Bronchial epithelial cell (primary cell): ENCODE data around the gene CFDP1. TPM values are rescaled to one million over a fixed set of nuclear protein-coding genes. Genes with fewer than 3 reads are reported as not detected.
"Not testable (repeated sequence)": the region's sequence is repeated elsewhere in the genome, so short reads cannot be mapped to it uniquely, and the experiment has no call there.

Source experiments
- DNase-seq: peaks from one replicate; pipeline ENCODE4 v3.0.0-alpha.2; 2010; ENCODE audit warnings: low read depth
- FAIRE-seq: peaks from 2 replicates; lab custom pipeline; 2011; peaks lifted over from hg19 to GRCh38; lab: Jason Lieb, UNC
- H3K27me3 ChIP-seq: 2 replicates; pipeline ENCODE4 v1.5.1; 2011; ENCODE audit warnings: low read length; ENCODE audit not compliant: control insufficient read depth, insufficient read depth
- H3K36me3 ChIP-seq: 2 replicates; pipeline ENCODE4 v1.5.1; 2011; ENCODE audit warnings: low read length; ENCODE audit not compliant: control insufficient read depth, insufficient read depth
- H3K4me3 ChIP-seq: 2 replicates; pipeline ENCODE4 v1.5.1; 2011; ENCODE audit warnings: mild to moderate bottlenecking, low read depth, low read length, control low read depth
- total RNA-seq: library from RNA; depleted of rRNA; stranded (reverse); fragments of >200 nt; gene quantifications from 2 replicates; pipeline ENCODE4 v1.2.1, GENCODE V29; 2014
- TF ChIP-seq, protein P1 (sequence below): IDR thresholded peaks from 2 replicates; pipeline ENCODE4 v1.5.1; 2011; ENCODE audit warnings: mild to moderate bottlenecking, moderate library complexity, low read length, control low read depth, inconsistent platforms; ENCODE audit not compliant: insufficient read depth, severe bottlenecking

Gene CFDP1
- total RNA-seq, 1 donor from 2014 or later: 46.6 TPM

DNA sequence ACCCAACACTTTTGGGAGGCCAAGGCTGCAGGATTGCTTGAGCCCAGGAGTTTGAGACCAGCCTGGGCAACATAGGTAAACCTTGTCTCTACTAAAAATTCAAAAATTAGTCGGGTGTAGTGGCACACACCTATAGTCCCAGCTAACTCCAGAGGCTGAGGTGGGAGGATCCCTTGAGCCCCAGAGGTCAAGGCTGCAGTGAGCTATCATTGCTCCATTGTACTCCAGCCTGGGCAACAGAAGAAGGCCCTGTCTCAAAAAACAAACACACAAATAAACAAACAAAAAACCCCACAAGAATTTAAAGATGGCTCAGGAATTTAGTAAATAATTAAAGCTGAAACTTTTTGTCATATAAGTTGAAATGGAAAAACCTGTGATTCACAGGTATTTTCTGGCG, 33.5 kb upstream of the CFDP1 start:
- no peaks in the 10 kb centered on the region for H3K36me3 ChIP-seq
- DNase-seq (no peak), FAIRE-seq (no peak)
- no peaks in the 10 kb centered on the region for H3K27me3 ChIP-seq
- TF ChIP-seq, protein P1, sequence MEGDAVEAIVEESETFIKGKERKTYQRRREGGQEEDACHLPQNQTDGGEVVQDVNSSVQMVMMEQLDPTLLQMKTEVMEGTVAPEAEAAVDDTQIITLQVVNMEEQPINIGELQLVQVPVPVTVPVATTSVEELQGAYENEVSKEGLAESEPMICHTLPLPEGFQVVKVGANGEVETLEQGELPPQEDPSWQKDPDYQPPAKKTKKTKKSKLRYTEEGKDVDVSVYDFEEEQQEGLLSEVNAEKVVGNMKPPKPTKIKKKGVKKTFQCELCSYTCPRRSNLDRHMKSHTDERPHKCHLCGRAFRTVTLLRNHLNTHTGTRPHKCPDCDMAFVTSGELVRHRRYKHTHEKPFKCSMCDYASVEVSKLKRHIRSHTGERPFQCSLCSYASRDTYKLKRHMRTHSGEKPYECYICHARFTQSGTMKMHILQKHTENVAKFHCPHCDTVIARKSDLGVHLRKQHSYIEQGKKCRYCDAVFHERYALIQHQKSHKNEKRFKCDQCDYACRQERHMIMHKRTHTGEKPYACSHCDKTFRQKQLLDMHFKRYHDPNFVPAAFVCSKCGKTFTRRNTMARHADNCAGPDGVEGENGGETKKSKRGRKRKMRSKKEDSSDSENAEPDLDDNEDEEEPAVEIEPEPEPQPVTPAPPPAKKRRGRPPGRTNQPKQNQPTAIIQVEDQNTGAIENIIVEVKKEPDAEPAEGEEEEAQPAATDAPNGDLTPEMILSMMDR: no peak
- H3K4me3 ChIP-seq: no peak overlapping the region

DNA sequence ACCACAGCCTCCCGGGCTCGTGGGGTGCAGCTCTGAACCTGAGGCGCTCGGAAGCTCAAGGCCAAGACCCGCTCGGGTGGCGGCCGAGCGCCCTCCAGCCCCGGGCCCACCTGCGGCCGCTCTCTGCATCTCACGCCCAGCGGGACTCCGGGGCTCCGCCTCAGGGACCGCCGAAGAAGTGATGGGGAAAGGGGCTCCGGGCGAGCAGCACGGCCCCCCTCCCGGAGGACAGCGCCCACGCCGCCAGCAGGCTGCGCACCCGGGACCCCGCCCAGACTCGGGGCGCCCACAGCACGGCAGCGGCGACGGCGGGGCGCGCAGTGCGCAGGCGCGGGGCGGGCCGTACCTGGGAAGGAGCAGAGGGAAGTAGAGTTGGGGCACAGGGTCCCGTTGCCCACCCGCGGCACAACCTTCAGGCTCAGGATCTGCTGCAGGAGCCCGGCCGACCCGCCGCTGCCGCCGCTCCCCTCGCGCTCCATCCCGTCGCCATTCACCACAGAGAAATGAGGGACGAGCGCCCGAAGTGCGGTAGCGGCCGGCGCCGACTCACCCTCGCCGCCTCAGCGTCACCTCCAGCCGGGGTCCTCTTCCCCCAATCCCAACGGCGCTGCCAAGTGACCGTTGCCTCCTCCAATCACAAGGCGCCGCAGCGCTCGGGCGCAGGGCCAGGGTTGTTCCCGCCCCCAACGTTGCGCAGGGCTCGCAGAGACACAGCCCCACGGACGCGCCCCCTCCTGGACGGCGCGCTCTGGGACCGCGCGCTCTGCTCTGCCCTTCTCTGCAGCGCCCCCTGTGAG, 31.0 kb upstream of the CFDP1 start, which contains the start of gene TMEM170A:
TMEM170A (minus strand) TSS at position 568 of the 797 bp plus-strand sequence; CDS start at position 479, 89 bp downstream.
- Histone ChIP-seq H3K36me3 (no peaks in the 10 kb centered on the region), H3K4me3 (peak within 1 kb of the TSS; percentile 86), H3K27me3 (no peaks in the 10 kb centered on the region)
- TF ChIP-seq, protein P1: peak; percentile 100
- FAIRE-seq (no peak), DNase-seq (peak; percentile 94)

DNA sequence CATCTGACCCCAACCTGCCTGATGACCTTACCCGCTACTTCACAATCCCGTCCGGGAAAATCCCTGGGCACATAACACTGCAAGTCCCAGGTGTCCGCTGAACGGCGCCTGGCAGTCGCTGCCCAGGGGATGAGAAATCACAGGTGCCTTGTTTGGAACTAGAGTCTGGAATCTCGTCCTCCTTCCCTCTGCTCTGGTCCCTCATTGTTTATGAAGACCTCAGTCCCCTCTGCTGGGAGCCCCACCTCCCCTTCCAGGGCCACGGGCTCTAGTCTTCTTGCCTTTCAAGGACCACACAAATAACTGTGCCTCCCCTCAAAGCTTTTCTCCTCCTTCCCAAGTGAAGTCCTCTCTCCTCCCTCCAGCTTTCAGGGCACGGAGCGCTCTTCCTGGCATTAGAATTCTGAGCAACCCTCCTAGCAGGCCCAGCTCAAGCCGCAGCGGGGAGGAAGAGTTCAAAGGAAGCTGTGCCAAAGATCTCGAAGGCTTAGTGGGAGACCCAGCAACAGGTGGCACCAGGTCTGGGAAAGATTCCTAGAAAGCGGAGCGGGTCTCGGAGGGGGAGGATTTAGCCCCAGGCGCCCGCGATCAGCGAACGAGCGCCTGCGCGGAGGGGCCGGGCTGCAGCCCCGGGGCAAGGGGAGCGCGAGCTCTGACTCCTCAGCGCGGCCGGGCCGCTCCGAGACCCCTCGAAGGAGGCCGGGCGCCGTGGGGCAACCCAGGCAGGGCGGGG, 30.3 kb upstream of the CFDP1 start:
- DNase-seq, H3K36me3 ChIP-seq, FAIRE-seq, H3K27me3 ChIP-seq: not testable (repeated sequence)
- peak overlapping the region; percentile 86 for H3K4me3 ChIP-seq

DNA sequence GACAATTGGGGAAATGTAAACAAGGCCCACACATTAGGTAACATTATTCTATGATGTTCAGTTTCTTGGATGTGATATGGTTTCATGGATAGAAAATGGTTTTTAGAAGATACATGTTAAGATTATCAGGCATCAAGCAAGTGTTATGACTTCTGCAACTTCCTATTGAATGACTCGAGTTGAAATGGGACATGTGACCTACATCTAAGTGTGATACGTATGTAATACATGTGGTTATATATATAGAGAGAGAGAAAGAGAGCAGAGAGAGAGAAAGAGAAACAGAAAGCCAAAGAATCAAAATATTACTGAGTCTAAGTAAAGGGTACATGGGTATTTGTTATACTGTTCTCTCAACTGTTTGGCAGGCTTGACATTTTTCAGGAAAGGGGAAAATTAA, 29.5 kb upstream of the CFDP1 start:
- DNase-seq (peak; percentile 28), FAIRE-seq (no peak)
- TF ChIP-seq, protein P1: no peak
- Histone ChIP-seq H3K36me3 (no peaks in the 10 kb centered on the region), H3K4me3 (peak overlapping the region; percentile 86), H3K27me3 (no peaks in the 10 kb centered on the region)

DNA sequence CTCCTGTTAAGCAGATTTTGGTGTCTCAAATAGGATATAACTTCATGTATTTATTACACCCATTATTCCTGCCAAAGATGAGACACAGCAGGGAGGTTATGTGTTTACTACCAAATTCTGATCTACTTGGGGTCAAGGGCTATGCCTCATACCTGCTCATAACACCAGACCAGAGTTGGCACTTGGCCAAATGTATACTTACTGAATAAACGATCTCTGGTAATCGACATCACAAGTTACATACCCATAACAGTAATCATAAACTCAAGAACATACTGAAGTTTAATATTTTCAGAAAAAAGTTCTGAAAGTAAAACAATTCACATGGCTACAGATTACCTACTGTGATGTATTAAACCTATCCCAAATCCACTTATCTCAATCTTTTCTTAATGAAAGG, 28.3 kb upstream of the CFDP1 start:
- H3K4me3 ChIP-seq: no peak overlapping the region
- TF ChIP-seq, protein P1: no peak
- H3K27me3 ChIP-seq: no peaks in the 10 kb centered on the region
- no peaks in the 10 kb centered on the region for H3K36me3 ChIP-seq
- no peak for FAIRE-seq
- DNase-seq: no peak

DNA sequence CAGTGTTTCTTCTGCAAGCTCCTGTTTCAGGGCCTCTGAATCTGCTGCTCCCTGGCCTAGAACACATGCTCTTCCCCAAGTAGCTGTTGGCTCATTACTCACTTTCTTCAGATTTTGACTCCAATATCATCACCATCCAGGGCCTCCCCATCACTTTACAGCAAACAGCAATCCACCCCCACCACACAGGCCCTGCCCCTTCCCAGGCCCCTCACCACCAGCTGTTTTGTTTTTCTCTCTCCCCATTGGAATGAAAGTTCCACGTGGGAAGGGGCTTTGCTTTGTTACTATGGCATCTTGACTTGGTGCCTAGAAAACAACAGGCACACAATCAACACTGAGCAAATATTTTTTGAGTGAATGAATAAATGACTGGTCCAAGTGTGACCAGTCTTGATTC, 27.1 kb upstream of the CFDP1 start:
- H3K27me3 ChIP-seq: no peaks in the 10 kb centered on the region
- no peak overlapping the region for H3K4me3 ChIP-seq
- no peak for FAIRE-seq
- TF ChIP-seq, protein P1: no peak
- H3K36me3 ChIP-seq: no peaks in the 10 kb centered on the region
- DNase-seq: no peak
